UCSD-AML1 (cell line): ENCODE results near the gene JMJD4.

Source experiments
- DNase-seq: peaks from one replicate; lab custom pipeline; 2025; ENCODE audit not compliant: unreplicated experiment; lab: John Stamatoyannopoulos, UW

Gene JMJD4

GRCh38 chr1:227753999-227754711 lies 19.1 kb upstream of the JMJD4 start:
- DNase-seq: no peak

- no peak for DNase-seq
Observed at GRCh38 chr1:227749916-227750710, 15.0 kb upstream of the JMJD4 start.

- no peak for DNase-seq
Observed at GRCh38 chr1:227749225-227749624, 14.1 kb upstream of the JMJD4 start.

GRCh38 chr1:227748496-227749182 lies 13.5 kb upstream of the JMJD4 start:
- no peak for DNase-seq

- no peak for DNase-seq
Observed at GRCh38 chr1:227747948-227748495, 12.9 kb upstream of the JMJD4 start.

GRCh38 chr1:227747382-227747781 lies 12.3 kb upstream of the JMJD4 start:
- no peak for DNase-seq

GRCh38 chr1:227746676-227747075 lies 11.6 kb upstream of the JMJD4 start:
- DNase-seq: no peak

- no peak for DNase-seq
Observed at GRCh38 chr1:227745568-227746265, 10.6 kb upstream of the JMJD4 start.

- no peak for DNase-seq
Observed at GRCh38 chr1:227744668-227745067, 9.6 kb upstream of the JMJD4 start.

- DNase-seq: no peak
Observed at GRCh38 chr1:227742738-227743715, 7.9 kb upstream of the JMJD4 start.

GRCh38 chr1:227741166-227741870 lies 6.2 kb upstream of the JMJD4 start:
- no peak for DNase-seq

- DNase-seq: no peak
Observed at GRCh38 chr1:227740401-227740960, 5.4 kb upstream of the JMJD4 start.

GRCh38 chr1:227739636-227740035 lies 4.5 kb upstream of the JMJD4 start:
- no peak for DNase-seq

GRCh38 chr1:227738820-227739219 lies 3.7 kb upstream of the JMJD4 start:
- no peak for DNase-seq

GRCh38 chr1:227736814-227737432 lies 1.8 kb upstream of the JMJD4 start:
- DNase-seq: no peak

GRCh38 chr1:227735539-227736285 lies 610 bp upstream of the JMJD4 start:
- DNase-seq: no peak

- no peak for DNase-seq
Observed at GRCh38 chr1:227734546-227734855, 601 bp downstream of the JMJD4 start.
